ENCODE data around the gene SMYD3.

The SMYD3 gene

GRCh38 chr1:246394121-246394520 is 113.0 kb downstream of the SMYD3 start:
- in situ Hi-C loops (cut with HindIII; ENCODE audit: low pct_ligation_motif_present, low sequenced_read_pairs) = no loop called here

GRCh38 chr1:246390855-246391254 is 116.2 kb downstream of the SMYD3 start:
- H3K36me3 ChIP-seq (replicated peaks) = no peaks in the 10 kb centered on the region
- no peak for DNase-seq
- TF ChIP-seq CTCF (IDR thresholded peaks at IDR 0.05; ENCODE audit: low read depth, low read length, missing control alignments) = no peak
- in situ Hi-C loops (cut with HindIII; ENCODE audit: low pct_ligation_motif_present, low sequenced_read_pairs) = no loop called here
- no peak overlapping the region for H3K4me3 ChIP-seq (ENCODE audit: low read depth, low read length)
- no peak overlapping the region for H3K27ac ChIP-seq
- no peaks in the 10 kb centered on the region for H3K27me3 ChIP-seq (replicated peaks)

More at GRCh38 chr1:246394121-246394520, 113.0 kb downstream of the SMYD3 start:
- TF ChIP-seq CTCF (IDR thresholded peaks at IDR 0.05; ENCODE audit: low read depth, low read length, missing control alignments) = no peak
- Histone ChIP-seq H3K4me3 (ENCODE audit: low read depth, low read length) (no peak overlapping the region), H3K36me3 (replicated peaks) (no peaks in the 10 kb centered on the region), H3K27me3 (replicated peaks) (no peaks in the 10 kb centered on the region), H3K27ac (no peak overlapping the region)
- no peak for DNase-seq

- Histone ChIP-seq H3K27me3 (replicated peaks) (no peaks in the 10 kb centered on the region), H3K4me3 (ENCODE audit: low read depth, low read length) (no peak overlapping the region), H3K27ac (no peak overlapping the region), H3K36me3 (replicated peaks) (no peaks in the 10 kb centered on the region)
- DNase-seq = no peak
- TF ChIP-seq CTCF (IDR thresholded peaks at IDR 0.05; ENCODE audit: low read depth, low read length, missing control alignments) = no peak
- in situ Hi-C loops (cut with HindIII; ENCODE audit: low pct_ligation_motif_present, low sequenced_read_pairs) = no loop called here
These were observed 122.5 kb downstream of the SMYD3 start for GRCh38 chr1:246384616-246385015.

- no peaks in the 10 kb centered on the region for H3K36me3 ChIP-seq (replicated peaks)
- H3K27ac ChIP-seq = no peak overlapping the region
- no peaks in the 10 kb centered on the region for H3K27me3 ChIP-seq (replicated peaks)
- in situ Hi-C loops (cut with HindIII; ENCODE audit: low pct_ligation_motif_present, low sequenced_read_pairs) = no loop called here
- no peak overlapping the region for H3K4me3 ChIP-seq (ENCODE audit: low read depth, low read length)
- TF ChIP-seq CTCF (IDR thresholded peaks at IDR 0.05; ENCODE audit: low read depth, low read length, missing control alignments) = no peak
- no peak for DNase-seq
These were observed 123.3 kb downstream of the SMYD3 start for GRCh38 chr1:246383791-246384190.

GRCh38 chr1:246383239-246383589 is 123.9 kb downstream of the SMYD3 start:
- no peak overlapping the region for H3K27ac ChIP-seq
- H3K36me3 ChIP-seq (replicated peaks) = no peaks in the 10 kb centered on the region
- TF ChIP-seq CTCF (IDR thresholded peaks at IDR 0.05; ENCODE audit: low read depth, low read length, missing control alignments) = no peak
- no peak for DNase-seq
- in situ Hi-C loops (cut with HindIII; ENCODE audit: low pct_ligation_motif_present, low sequenced_read_pairs) = no loop called here
- no peaks in the 10 kb centered on the region for H3K27me3 ChIP-seq (replicated peaks)
- no peak overlapping the region for H3K4me3 ChIP-seq (ENCODE audit: low read depth, low read length)

- no peaks in the 10 kb centered on the region for H3K36me3 ChIP-seq (replicated peaks)
- no peak for TF ChIP-seq CTCF (IDR thresholded peaks at IDR 0.05; ENCODE audit: low read depth, low read length, missing control alignments)
- H3K27ac ChIP-seq = no peak overlapping the region
- no peaks in the 10 kb centered on the region for H3K27me3 ChIP-seq (replicated peaks)
- in situ Hi-C loops (cut with HindIII; ENCODE audit: low pct_ligation_motif_present, low sequenced_read_pairs) = no loop called here
- DNase-seq = no peak
- H3K4me3 ChIP-seq (ENCODE audit: low read depth, low read length) = no peak overlapping the region
These were observed 124.4 kb downstream of the SMYD3 start for GRCh38 chr1:246382589-246383238.
